Stimulated activated CD8-positive, alpha-beta memory T cell treated with anti-CD3 and anti-CD28 coated beads, Interleukin-7, amount 100 ng/mL, for 4 hours (primary cell): ENCODE measurements around the gene THSD4.

Experiments used
- DNase-seq, 2 donors: peaks; one replicate each; pipeline ENCODE4 v3.0.0-alpha.2; 2020; ENCODE audit warnings: low read depth in 2 of 2

The THSD4 gene

GRCh38 chr15:71097890-71098289, 17.4 kb upstream of the THSD4 start:
- DNase-seq = no peak

- DNase-seq = no peak
Observed at GRCh38 chr15:71098920-71099319, 16.4 kb upstream of the THSD4 start.

- DNase-seq = no peak
Observed at GRCh38 chr15:71103102-71103676, 12.1 kb upstream of the THSD4 start.

GRCh38 chr15:71104636-71105035, 10.6 kb upstream of the THSD4 start:
- no peak for DNase-seq

GRCh38 chr15:71105444-71105843, 9.8 kb upstream of the THSD4 start:
- no peak for DNase-seq

GRCh38 chr15:71106802-71107500, 8.3 kb upstream of the THSD4 start:
- DNase-seq = no peak

- DNase-seq = no peak
Observed at GRCh38 chr15:71107501-71107815, 7.8 kb upstream of the THSD4 start.

- no peak for DNase-seq
Observed at GRCh38 chr15:71109130-71109529, 6.1 kb upstream of the THSD4 start.

GRCh38 chr15:71109905-71110304, 5.4 kb upstream of the THSD4 start:
- no peak for DNase-seq

GRCh38 chr15:71110405-71111180, 4.7 kb upstream of the THSD4 start:
- DNase-seq = no peak

- DNase-seq = no peak
Observed at GRCh38 chr15:71111181-71111565, 4.1 kb upstream of the THSD4 start.

GRCh38 chr15:71111950-71112349, 3.3 kb upstream of the THSD4 start:
- no peak for DNase-seq

GRCh38 chr15:71112429-71112828, 2.8 kb upstream of the THSD4 start:
- no peak for DNase-seq

- no peak for DNase-seq
Observed at GRCh38 chr15:71114066-71114680, 1.1 kb upstream of the THSD4 start.

GRCh38 chr15:71115567-71116351, 488 bp downstream of the THSD4 start:
- DNase-seq = no peak

- DNase-seq = no peak
Observed at GRCh38 chr15:71116366-71116765, 1.1 kb downstream of the THSD4 start.

- DNase-seq = no peak
Observed at GRCh38 chr15:71116942-71117341, 1.7 kb downstream of the THSD4 start.

- no peak for DNase-seq
Observed at GRCh38 chr15:71117714-71118305, 2.5 kb downstream of the THSD4 start.

GRCh38 chr15:71118345-71118744, 3.1 kb downstream of the THSD4 start:
- DNase-seq = no peak

GRCh38 chr15:71118881-71119632, 3.8 kb downstream of the THSD4 start:
- DNase-seq = no peak

- DNase-seq = no peak
Observed at GRCh38 chr15:71120428-71120944, 5.2 kb downstream of the THSD4 start.
